SK-N-SH treated with all-trans-retinoic acid at 6 μM for 48 hours (cell line): ENCODE measurements around the gene MT4.

Experiments used
- ATAC-seq: fragments of 200-7000 bp; cut with Tn5 transposase; 3 replicates; pipeline ENCODE4 v1.9.1; 2020; ENCODE audit warnings: mild to moderate bottlenecking, moderate library complexity
- BACH2 ChIP-seq: fragments of 250-450 bp; sonication (Bioruptor Pico); IDR thresholded peaks from 2 replicates; pipeline ENCODE4 v1.9.0; 2021; ENCODE audit warnings: mild to moderate bottlenecking, borderline replicate concordance
- CREB5 ChIP-seq: fragments of 250-450 bp; sonication (Bioruptor Pico); IDR thresholded peaks from 2 replicates; pipeline ENCODE4 v1.5.1; 2020; ENCODE audit warnings: low read depth, mild to moderate bottlenecking, moderate library complexity
- CSDC2 ChIP-seq: fragments of 250-450 bp; sonication (Bioruptor Pico); IDR thresholded peaks from 2 replicates; pipeline ENCODE4 v1.5.0; 2020; ENCODE audit warnings: mild to moderate bottlenecking, moderate library complexity
- ESRRG ChIP-seq: fragments of 250-450 bp; sonication (Bioruptor Pico); IDR thresholded peaks from 2 replicates; pipeline ENCODE4 v1.6.1; 2021; ENCODE audit warnings: mild to moderate bottlenecking
- GLIS3 ChIP-seq: fragments of 250-450 bp; sonication (Bioruptor Pico); IDR thresholded peaks from 2 replicates; pipeline ENCODE4 v1.5.0; 2020; ENCODE audit warnings: mild to moderate bottlenecking, moderate library complexity
- ISL1 ChIP-seq: fragments of 250-450 bp; sonication (Bioruptor Pico); IDR thresholded peaks from 2 replicates; pipeline ENCODE4 v2.1.2; 2022; ENCODE audit warnings: mild to moderate bottlenecking, moderate library complexity
- PATZ1 ChIP-seq: fragments of 250-450 bp; sonication (Bioruptor Pico); IDR thresholded peaks from 2 replicates; pipeline ENCODE4 v1.8.0; 2020; ENCODE audit warnings: mild to moderate bottlenecking, moderate library complexity, borderline replicate concordance
- POU6F1 ChIP-seq: fragments of 250-450 bp; sonication (Bioruptor Pico); IDR thresholded peaks from 2 replicates; pipeline ENCODE4 v1.8.0; 2021; ENCODE audit warnings: low read depth, mild to moderate bottlenecking, moderate library complexity, borderline replicate concordance
- PPARA ChIP-seq: fragments of 250-450 bp; sonication (Bioruptor Pico); IDR thresholded peaks from 2 replicates; pipeline ENCODE4 v1.5.0; 2020; ENCODE audit warnings: mild to moderate bottlenecking, borderline replicate concordance
- SNAI2 ChIP-seq: fragments of 250-450 bp; sonication (Bioruptor Pico); IDR thresholded peaks from 2 replicates; pipeline ENCODE4 v1.5.0; 2020; ENCODE audit warnings: mild to moderate bottlenecking, moderate library complexity
- TCF4 ChIP-seq: fragments of 250-450 bp; sonication (Bioruptor Pico); IDR thresholded peaks from 2 replicates; pipeline ENCODE4 v1.8.0; 2021; ENCODE audit warnings: mild to moderate bottlenecking, moderate library complexity, borderline replicate concordance
- TSHZ2 ChIP-seq: fragments of 250-450 bp; sonication (Bioruptor Pico); IDR thresholded peaks from 2 replicates; pipeline ENCODE4 v1.5.0; 2020; ENCODE audit warnings: mild to moderate bottlenecking, moderate library complexity
- ZFP3 ChIP-seq: fragments of 250-450 bp; sonication (Bioruptor Pico); IDR thresholded peaks from 2 replicates; pipeline ENCODE4 v1.5.0; 2020; ENCODE audit warnings: mild to moderate bottlenecking, moderate library complexity
- ZFP30 ChIP-seq: fragments of 450-650 bp; formaldehyde crosslinking; IDR thresholded peaks from 2 replicates; pipeline ENCODE4 v1.5.0; 2022; ENCODE audit warnings: mild to moderate bottlenecking, moderate library complexity
- ZNF565 ChIP-seq: fragments of 450-650 bp; formaldehyde crosslinking; conservative IDR thresholded peaks from 2 replicates; pipeline ENCODE4 v1.5.0; 2020; ENCODE audit warnings: low read depth, mild to moderate bottlenecking, moderate library complexity
- ZNF8 ChIP-seq: fragments of 450-650 bp; formaldehyde crosslinking; IDR thresholded peaks from 2 replicates; pipeline ENCODE4 v1.5.0; 2020; ENCODE audit warnings: mild to moderate bottlenecking, moderate library complexity

The MT4 gene

GRCh38 chr16:56539656-56540055 is 25.2 kb upstream of the MT4 start (continued):
- no peak for TF ChIP-seq TCF4 (CRISPR knock-in tag)
- TF ChIP-seq CREB5 (CRISPR knock-in tag): no peak
- no peak for TF ChIP-seq BACH2 (CRISPR knock-in tag)
- no peak for TF ChIP-seq ISL1 (CRISPR knock-in tag)

- ATAC-seq: no peak
Measured at GRCh38 chr16:56542039-56542438, 22.8 kb upstream of the MT4 start.

GRCh38 chr16:56547120-56547948 is 17.5 kb upstream of the MT4 start:
- peak; percentile 84 for ATAC-seq
- TF ChIP-seq TSHZ2 (CRISPR knock-in tag) (no peak), PPARA (no peak), ESRRG (CRISPR knock-in tag) (no peak), ZNF565 (CRISPR knock-in tag) (no peak), POU6F1 (CRISPR knock-in tag) (no peak), PATZ1 (CRISPR knock-in tag) (no peak), ZFP3 (CRISPR knock-in tag) (no peak), SNAI2 (CRISPR knock-in tag) (no peak), ISL1 (CRISPR knock-in tag) (no peak)

More at GRCh38 chr16:56542039-56542438, 22.8 kb upstream of the MT4 start:
- TF ChIP-seq ZNF8 (CRISPR knock-in tag) (no peak), POU6F1 (CRISPR knock-in tag) (no peak), CREB5 (CRISPR knock-in tag) (no peak), TSHZ2 (CRISPR knock-in tag) (no peak), GLIS3 (no peak), PPARA (no peak), ZFP30 (CRISPR knock-in tag) (no peak), SNAI2 (CRISPR knock-in tag) (no peak), CSDC2 (no peak)
